Endothelial cell of umbilical vein (primary cell): ENCODE results near the gene CELA1. TPM values are rescaled to one million over a fixed set of nuclear protein-coding genes. Genes with fewer than 3 reads are reported as not detected.

ENCODE experiments used
- BruUV-seq: library from RNA; stranded (reverse); fragments of 400-500 nt; replicated peaks from 2 replicates; lab custom pipeline; 2021; lab: Mats Ljungman, UMichigan
- CTCF ChIA-PET: fragments of 300-600, 350-600 bp; sonication (Branson Sonifier 250); formaldehyde crosslinking; loops from one replicate; lab custom pipeline; 2021; ENCODE audit warnings: antibody characterized with exemption, inconsistent platforms; lab: Charles Lee
- POLR2A ChIA-PET: fragments of 300-600, 350-600 bp; sonication (Branson Sonifier 250); formaldehyde crosslinking; loops from one replicate; lab custom pipeline; 2021; ENCODE audit warnings: antibody characterized with exemption, inconsistent platforms; lab: Charles Lee
- DNase-seq: peaks from one replicate; pipeline ENCODE4 v3.0.0-alpha.2; 2011; ENCODE audit warnings: low read depth, low spot score
- FAIRE-seq: peaks from 2 replicates; lab custom pipeline; 2011; peaks lifted over from hg19 to GRCh38; lab: Jason Lieb, UNC
- H2AFZ ChIP-seq: 2 replicates; pipeline ENCODE4 v1.6.0; 2012; ENCODE audit warnings: low read depth, low read length, control low read depth, inconsistent platforms
- H3K27ac ChIP-seq: 2 replicates; pipeline ENCODE4 v1.5.1; 2011; ENCODE audit warnings: low read depth, mild to moderate bottlenecking, control low read depth, low read length, moderate library complexity; ENCODE audit not compliant: insufficient read depth
- H3K27me3 ChIP-seq, 2 experiments: 2 replicates each; pipeline versions ENCODE4 v1.6.0 to v1.6.1; 2011; ENCODE audit warnings: low read length in 2 of 2, mixed read lengths in 1 of 2; ENCODE audit not compliant: control insufficient read depth in 2 of 2, insufficient read depth in 2 of 2
- H3K36me3 ChIP-seq, 2 experiments: 2 replicates in 1 of 2; 3 replicates in 1 of 2; pipeline ENCODE4 v1.5.1; 2011; ENCODE audit warnings: low read length in 2 of 2, mild to moderate bottlenecking in 1 of 2, moderate library complexity in 1 of 2; ENCODE audit not compliant: control insufficient read depth in 2 of 2, insufficient read depth in 2 of 2; ENCODE audit errors: extremely low read depth in 1 of 2
- H3K4me1 ChIP-seq: 3 replicates; pipeline ENCODE4 v1.5.1; 2011; ENCODE audit warnings: mild to moderate bottlenecking, low read length; ENCODE audit not compliant: control insufficient read depth, insufficient read depth; ENCODE audit errors: extremely low read depth
- H3K4me2 ChIP-seq: 2 replicates; pipeline ENCODE4 v1.6.1; 2011; ENCODE audit warnings: low read length, control low read depth, mixed read lengths; ENCODE audit not compliant: insufficient read depth
- H3K4me3 ChIP-seq, 3 experiments: fragments of 200-600 bp in 1 of 3; sonication (generic), shearing (Covaris generic) in 1 of 3; replicated peaks in 1 of 3; 2 replicates each; pipeline ENCODE4 v1.5.1; 2011 to 2016; ENCODE audit warnings: control low read depth in 3 of 3, low read length in 3 of 3, mild to moderate bottlenecking in 2 of 3, inconsistent platforms in 1 of 3, low read depth in 1 of 3, moderate library complexity in 1 of 3; ENCODE audit not compliant: insufficient read depth in 1 of 3
- H3K79me2 ChIP-seq: 2 replicates; pipeline ENCODE4 v1.6.0; 2012; ENCODE audit warnings: low read length, inconsistent platforms; ENCODE audit not compliant: control insufficient read depth, insufficient read depth
- H3K9ac ChIP-seq: replicated peaks from 2 replicates; pipeline ENCODE3; 2011; ENCODE audit warnings: low read length, control low read depth; ENCODE audit not compliant: insufficient read depth; ENCODE audit errors: extremely low read depth
- H3K9me1 ChIP-seq: replicated peaks from 3 replicates; pipeline ENCODE4 v1.6.0; 2011; ENCODE audit warnings: mild to moderate bottlenecking, low read length; ENCODE audit not compliant: control insufficient read depth, insufficient read depth; ENCODE audit errors: extremely low read depth
- H3K9me3 ChIP-seq: replicated peaks from 2 replicates; pipeline ENCODE4 v1.5.1; 2012; ENCODE audit warnings: low read length, inconsistent platforms; ENCODE audit not compliant: control insufficient read depth, insufficient read depth
- H4K20me1 ChIP-seq: replicated peaks from 2 replicates; pipeline ENCODE3; 2011; ENCODE audit warnings: mild to moderate bottlenecking, low read length; ENCODE audit not compliant: control insufficient read depth, insufficient read depth; ENCODE audit errors: extremely low read depth
- CTCF ChIP-seq, 2 donors: IDR thresholded peaks; 1 replicate in 1 of 2; 2 replicates in 1 of 2; pipeline ENCODE4 v1.5.1; 2011; ENCODE audit warnings: low read length in 2 of 2, mild to moderate bottlenecking in 2 of 2, moderate library complexity in 2 of 2, control low read depth in 1 of 2, inconsistent platforms in 1 of 2, low read depth in 1 of 2; ENCODE audit not compliant: insufficient read depth in 1 of 2; ENCODE audit errors: extremely low read depth in 1 of 2
- EZH2 ChIP-seq: IDR thresholded peaks from 2 replicates; pipeline ENCODE4 v1.6.1; 2012; ENCODE audit warnings: borderline replicate concordance, low read depth, mild to moderate bottlenecking, moderate library complexity, low read length, inconsistent platforms; ENCODE audit not compliant: severe bottlenecking
- FOS ChIP-seq: IDR thresholded peaks from 2 replicates; pipeline ENCODE4 v1.6.1; 2011; ENCODE audit warnings: mild to moderate bottlenecking, low read length, moderate library complexity, borderline replicate concordance; ENCODE audit not compliant: insufficient read depth
- GATA2 ChIP-seq: IDR thresholded peaks from 2 replicates; pipeline ENCODE4 v1.7.0; 2011; ENCODE audit warnings: low read depth, mild to moderate bottlenecking, moderate library complexity, mixed read lengths, low read length; ENCODE audit not compliant: insufficient read length, insufficient read depth
- JUN ChIP-seq: IDR thresholded peaks from 2 replicates; pipeline ENCODE4 v1.6.1; 2011; ENCODE audit warnings: borderline replicate concordance, low read depth; ENCODE audit not compliant: insufficient read length, insufficient read depth
- MAX ChIP-seq: IDR thresholded peaks from 2 replicates; pipeline ENCODE4 v1.6.1; 2011; ENCODE audit not compliant: insufficient read depth, insufficient read length
- MYC ChIP-seq: IDR thresholded peaks from one replicate; pipeline ENCODE4 v1.6.1; 2011; ENCODE audit warnings: mild to moderate bottlenecking, low read depth, low read length
- POLR2A ChIP-seq: IDR thresholded peaks from 2 replicates; pipeline ENCODE4 v1.6.1; 2012; ENCODE audit warnings: low read depth, mild to moderate bottlenecking, control low read depth, low read length
- POLR2AphosphoS5 ChIP-seq: IDR thresholded peaks from 2 replicates; pipeline ENCODE4 v1.6.1; 2012; ENCODE audit warnings: low read depth, mild to moderate bottlenecking, control low read depth, low read length, moderate library complexity; ENCODE audit not compliant: insufficient read depth
- dilution Hi-C: fragments of 300-500 bp; cut with MboI; formaldehyde crosslinking; loops from one replicate; pipeline ENCODE4 v1.15.0; 2019; ENCODE audit warnings: low sequenced_read_pairs; ENCODE audit not compliant: extremely low pct_ligation_motif_present
- intact Hi-C: fragments of 100-400 bp; cut with micrococcal nuclease; formaldehyde crosslinking; loops from one replicate; pipeline ENCODE4 v1.10.0; 2022
- polyA plus RNA-seq, 4 experiments: library from polyadenylated mRNA; depleted of rRNA in 3 of 4; stranded (reverse) in 3 of 4; unstranded in 1 of 4; fragments of >200 nt; gene quantifications; 2 replicates each; pipeline versions ENCODE4 v1.2.1 to v1.2.3, GENCODE V29; 2011 to 2012; ENCODE audit warnings: missing spikeins in 1 of 4
- total RNA-seq: library from RNA; stranded (reverse); gene quantifications from 2 replicates; pipeline ENCODE4 v1.2.3, GENCODE V29; 2021

Gene CELA1
- total and polyA plus RNA-seq, 2 donors (not counting 3 experiments of a cell fraction or from before 2014, with no cell fraction given) = not detected

DNA sequence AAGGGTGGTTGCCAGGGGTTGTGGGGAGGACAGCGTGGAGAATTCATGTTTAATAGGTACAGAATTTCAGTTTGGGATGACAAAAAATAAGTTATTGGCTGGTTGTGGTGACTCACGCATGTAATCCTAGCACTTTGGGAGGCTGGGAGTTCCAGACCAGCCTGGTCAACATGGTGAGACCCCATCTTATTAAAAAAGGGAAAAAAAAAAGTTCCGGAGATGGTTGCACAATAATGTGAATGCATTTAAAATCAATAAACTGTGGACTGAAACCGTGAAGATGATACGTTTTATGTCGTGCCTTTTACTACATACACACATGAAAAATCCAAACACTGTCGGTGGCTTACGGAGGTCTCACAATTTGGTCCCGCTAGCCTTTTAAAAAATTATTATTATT lies 24.2 kb upstream of the CELA1 start:
- ChIA-PET CTCF (interaction anchor here (1.0 to 2.2 kb wide), 7 partner anchors 19 to 505 kb away, joined by 3 to 15 read pairs (median 9); partner anchors contain the start of genes GALNT6 and POU6F1), POLR2A (interaction anchor here (1.6 kb wide), 1 partner anchor 21 kb away, joined by 7 read pairs; the partner anchor contains the start of gene GALNT6)
- Histone ChIP-seq H3K4me2 (no peak overlapping the region), H3K9me1 (no peaks in the 10 kb centered on the region), H3K4me1 (peaks cover 54% of the 10 kb centered on the region), H3K9me3 (no peaks in the 10 kb centered on the region), H3K27me3 (no peaks in the 10 kb centered on the region), H3K9ac (no peak overlapping the region), H3K79me2 (no peaks in the 10 kb centered on the region), H3K4me3 (no peak overlapping the region), H3K36me3 (no peaks in the 10 kb centered on the region), H4K20me1 (no peaks in the 10 kb centered on the region), H3K27ac (peak overlapping the region; percentile 25), H2AFZ (no peak overlapping the region)
- TF ChIP-seq MAX (no peak), JUN (no peak)
- FAIRE-seq = no peak
- intact Hi-C loops = loop anchor here (1.0 kb wide), 1 partner anchor 21 kb away; the partner anchor contains the start of gene GALNT6
- no TSS peak for BruUV-seq
- dilution Hi-C loops = no loop called here
- DNase-seq = no peak

DNA sequence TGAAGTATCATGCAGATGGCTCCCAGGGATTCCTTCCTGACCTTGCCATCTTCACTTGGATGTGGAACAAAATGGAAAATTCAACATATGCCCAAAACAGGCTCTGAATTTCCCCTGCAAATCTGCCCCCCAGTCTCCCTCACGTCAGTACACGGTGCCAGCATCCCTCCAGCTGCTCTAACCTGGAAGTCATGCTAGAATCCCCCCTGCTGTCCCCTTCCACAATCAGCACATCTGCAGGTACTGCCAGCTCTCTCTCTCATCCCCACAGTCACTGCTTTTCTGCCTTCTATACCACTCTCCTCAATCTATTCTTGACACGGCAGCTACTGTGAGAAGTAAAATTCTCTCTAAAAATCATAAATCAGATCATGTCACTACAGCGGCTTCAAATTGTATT lies 23.1 kb upstream of the CELA1 start:
- Histone ChIP-seq H3K4me3 (no peak overlapping the region), H3K9ac (peak overlapping the region; percentile 22), H3K9me1 (no peaks in the 10 kb centered on the region), H3K79me2 (no peaks in the 10 kb centered on the region), H3K27me3 (no peaks in the 10 kb centered on the region), H2AFZ (no peak overlapping the region), H3K4me1 (peaks cover 48% of the 10 kb centered on the region), H3K36me3 (no peaks in the 10 kb centered on the region), H3K9me3 (no peaks in the 10 kb centered on the region), H3K27ac (peak overlapping the region; percentile 91), H4K20me1 (no peaks in the 10 kb centered on the region), H3K4me2 (no peak overlapping the region)
- BruUV-seq = no TSS peak
- no peak for DNase-seq
- ChIA-PET POLR2A (interaction anchor here (0.7 kb wide), 1 partner anchor 22 kb away, joined by 3 read pairs; the partner anchor contains the start of gene GALNT6), CTCF (interaction anchor here (1.1 to 1.9 kb wide), 5 partner anchors 17 to 162 kb away, joined by 3 to 7 read pairs (median 4); partner anchors contain the start of gene GALNT6)
- dilution Hi-C loops = no loop called here
- TF ChIP-seq CTCF (IDR thresholded peaks at IDR 0.05; ENCODE audit: extremely low read depth in 1 of 2, insufficient read depth in 1 of 2, low read depth in 1 of 2, low read length in 2 of 2) (no peak), GATA2 (no peak), POLR2AphosphoS5 (no peak), MYC (no peak), POLR2A (no peak), JUN (no peak), FOS (no peak), MAX (no peak), EZH2 (no peak)
- intact Hi-C loops = loop anchor here (2.0 kb wide), 1 partner anchor 25 kb away; no protein-coding TSS in a partner anchor
- FAIRE-seq = no peak
